Cerebellar nuclear complex (tissue), 1 donor: ENCODE measurements around the gene LANCL2.
"Not testable (repeated sequence)": the region's sequence is repeated elsewhere in the genome, so short reads cannot be mapped to it uniquely, and the experiment has no call there.

Experiments
- DNase-seq, 2 experiments: peaks; one replicate each; lab custom pipeline; 2025; lab: John Stamatoyannopoulos, UW

The LANCL2 gene

GRCh38 chr7:55365205-55365674 is at the start of gene LANCL2:
TSS of gene LANCL2 (plus strand) at chr7:55365337. CDS start at chr7:55366026, 689 bp downstream.
- DNase-seq, result peak in 1 of 2 experiments; percentile 16

GRCh38 chr7:55325371-55325792 is 39.8 kb upstream of the LANCL2 start:
- peak; percentile 87 to 98 for DNase-seq

GRCh38 chr7:55326081-55326835 is 38.9 kb upstream of the LANCL2 start:
- peak; percentile 23 to 83 for DNase-seq

GRCh38 chr7:55326945-55327626 is 38.1 kb upstream of the LANCL2 start:
- no peak for DNase-seq

- DNase-seq, result no peak
These were observed 30.0 kb upstream of the LANCL2 start for GRCh38 chr7:55335151-55335550.

GRCh38 chr7:55335786-55336185 is 29.4 kb upstream of the LANCL2 start:
- DNase-seq, result no peak

GRCh38 chr7:55336540-55336939 is 28.6 kb upstream of the LANCL2 start:
- no peak for DNase-seq

- DNase-seq, result peak; percentile 8 to 42
These were observed 25.8 kb upstream of the LANCL2 start for GRCh38 chr7:55339033-55340000.

GRCh38 chr7:55342216-55342871 is 22.8 kb upstream of the LANCL2 start:
- no peak for DNase-seq

GRCh38 chr7:55343002-55343781 is 21.9 kb upstream of the LANCL2 start:
- DNase-seq, result no peak

GRCh38 chr7:55343860-55344606 is 21.1 kb upstream of the LANCL2 start:
- no peak for DNase-seq

- no peak for DNase-seq
These were observed 20.3 kb upstream of the LANCL2 start for GRCh38 chr7:55344840-55345239.

GRCh38 chr7:55345292-55345691 is 19.8 kb upstream of the LANCL2 start:
- no peak for DNase-seq

GRCh38 chr7:55348502-55348901 is 16.6 kb upstream of the LANCL2 start:
- no peak for DNase-seq

GRCh38 chr7:55349121-55349520 is 16.0 kb upstream of the LANCL2 start:
- DNase-seq, result no peak

GRCh38 chr7:55350281-55350680 is 14.9 kb upstream of the LANCL2 start:
- DNase-seq, result no peak

- DNase-seq, result no peak
These were observed 13.9 kb upstream of the LANCL2 start for GRCh38 chr7:55351263-55351662.

- not testable (repeated sequence) for DNase-seq
These were observed 12.2 kb upstream of the LANCL2 start for GRCh38 chr7:55352947-55353273.

GRCh38 chr7:55360486-55360885 is 4.7 kb upstream of the LANCL2 start:
- no peak for DNase-seq

- DNase-seq, result no peak
These were observed 3.6 kb upstream of the LANCL2 start for GRCh38 chr7:55361560-55361959.
